Stimulated activated CD4-positive, alpha-beta T cell treated with anti-CD3 and anti-CD28 coated beads, Interleukin-1b, Interleukin-23, amount 100 ng/mL, for 24 hours (primary cell): Measurements from ENCODE around the gene IL12RB2.

Source experiments
- DNase-seq, 4 experiments: peaks; one replicate each; pipeline ENCODE4 v3.0.0-alpha.2; 2020; ENCODE audit warnings: low read depth in 4 of 4, low spot score in 1 of 4

IL12RB2 gene

GRCh38 chr1:67307251-67308060 lies at the start of gene IL12RB2:
Gene IL12RB2 (plus strand): TSS chr1:67307873. CDS start chr1:67320369, 12,496 bp downstream.
- peak in 3 of 4 experiments; percentile 29 to 49 (median 44) for DNase-seq

- no peak for DNase-seq
Observed at GRCh38 chr1:67261680-67262079, 46.0 kb upstream of the IL12RB2 start.

- no peak for DNase-seq
Observed at GRCh38 chr1:67262735-67263134, 44.9 kb upstream of the IL12RB2 start.

- no peak for DNase-seq
Observed at GRCh38 chr1:67264152-67264551, 43.5 kb upstream of the IL12RB2 start.

- DNase-seq, result no peak
Observed at GRCh38 chr1:67264899-67265298, 42.8 kb upstream of the IL12RB2 start.

- DNase-seq, result no peak
Observed at GRCh38 chr1:67269061-67269460, 38.6 kb upstream of the IL12RB2 start.

GRCh38 chr1:67270541-67270940 lies 37.1 kb upstream of the IL12RB2 start:
- no peak for DNase-seq

- DNase-seq, result no peak
Observed at GRCh38 chr1:67273591-67273990, 34.1 kb upstream of the IL12RB2 start.

- DNase-seq, result peak in 1 of 4 experiments; percentile 18
Observed at GRCh38 chr1:67274623-67275325, 32.9 kb upstream of the IL12RB2 start.

- no peak for DNase-seq
Observed at GRCh38 chr1:67280696-67281095, 27.0 kb upstream of the IL12RB2 start.

- DNase-seq, result no peak
Observed at GRCh38 chr1:67281244-67281643, 26.4 kb upstream of the IL12RB2 start.

- no peak for DNase-seq
Observed at GRCh38 chr1:67285780-67286488, 21.7 kb upstream of the IL12RB2 start.

GRCh38 chr1:67290236-67290635 lies 17.4 kb upstream of the IL12RB2 start:
- no peak for DNase-seq

- no peak for DNase-seq
Observed at GRCh38 chr1:67294836-67295617, 12.6 kb upstream of the IL12RB2 start.

GRCh38 chr1:67298762-67299161 lies 8.9 kb upstream of the IL12RB2 start:
- DNase-seq, result no peak

- DNase-seq, result no peak
Observed at GRCh38 chr1:67299296-67299695, 8.4 kb upstream of the IL12RB2 start.

GRCh38 chr1:67300561-67300960 lies 7.1 kb upstream of the IL12RB2 start:
- DNase-seq, result no peak

- DNase-seq, result no peak
Observed at GRCh38 chr1:67304023-67304422, 3.6 kb upstream of the IL12RB2 start.

GRCh38 chr1:67306547-67306946 lies 1.1 kb upstream of the IL12RB2 start:
- no peak for DNase-seq

GRCh38 chr1:67308136-67308535 lies 463 bp downstream of the IL12RB2 start:
- peak in 1 of 4 experiments; percentile 8 for DNase-seq

- DNase-seq, result no peak
Observed at GRCh38 chr1:67312615-67313014, 4.9 kb downstream of the IL12RB2 start.
